ENCODE data around the gene ACKR4.

Gene ACKR4

GRCh38 chr3:132563420-132564069, 33.5 kb upstream of the ACKR4 start:
- H3K9ac ChIP-seq (ENCODE audit: low read depth, low read length) = no peak overlapping the region
- H3K9me3 ChIP-seq (ENCODE audit: control insufficient read depth, insufficient read depth, low read length) = no peaks in the 10 kb centered on the region
- no peak overlapping the region for H3K27ac ChIP-seq (ENCODE audit: low read depth, low read length)
- H3K27me3 ChIP-seq (ENCODE audit: control insufficient read depth, insufficient read depth, low read length) = no peaks in the 10 kb centered on the region
- H3K36me3 ChIP-seq (ENCODE audit: control insufficient read depth, insufficient read depth, low read length) = peaks cover 4% of the 10 kb centered on the region; the same call in 1 of the 2 replicates
- H3K4me3 ChIP-seq (ENCODE audit: low read depth, low read length) = no peak overlapping the region
- H3K4me1 ChIP-seq (ENCODE audit: control insufficient read depth, insufficient read depth, low read length) = peaks cover 3% of the 10 kb centered on the region; the same call in 1 of the 2 replicates

GRCh38 chr3:132564070-132564465, 33.0 kb upstream of the ACKR4 start:
- peaks cover 3% of the 10 kb centered on the region; the same call in 1 of the 2 replicates for H3K4me1 ChIP-seq (ENCODE audit: control insufficient read depth, insufficient read depth, low read length)
- no peaks in the 10 kb centered on the region for H3K9me3 ChIP-seq (ENCODE audit: control insufficient read depth, insufficient read depth, low read length)
- no peaks in the 10 kb centered on the region for H3K27me3 ChIP-seq (ENCODE audit: control insufficient read depth, insufficient read depth, low read length)
- H3K9ac ChIP-seq (ENCODE audit: low read depth, low read length) = no peak overlapping the region
- no peak overlapping the region for H3K4me3 ChIP-seq (ENCODE audit: low read depth, low read length)
- no peak overlapping the region for H3K27ac ChIP-seq (ENCODE audit: low read depth, low read length)
- peaks cover under 1% of the 10 kb centered on the region; the same call in 1 of the 2 replicates for H3K36me3 ChIP-seq (ENCODE audit: control insufficient read depth, insufficient read depth, low read length)

- H3K27ac ChIP-seq (ENCODE audit: low read depth, low read length) = no peak overlapping the region
- no peaks in the 10 kb centered on the region for H3K4me1 ChIP-seq (ENCODE audit: control insufficient read depth, insufficient read depth, low read length)
- no peaks in the 10 kb centered on the region for H3K27me3 ChIP-seq (ENCODE audit: control insufficient read depth, insufficient read depth, low read length)
- no peak overlapping the region for H3K4me3 ChIP-seq (ENCODE audit: low read depth, low read length)
- no peaks in the 10 kb centered on the region for H3K36me3 ChIP-seq (ENCODE audit: control insufficient read depth, insufficient read depth, low read length)
- H3K9me3 ChIP-seq (ENCODE audit: control insufficient read depth, insufficient read depth, low read length) = no peaks in the 10 kb centered on the region
- no peak overlapping the region for H3K9ac ChIP-seq (ENCODE audit: low read depth, low read length)
Measured at GRCh38 chr3:132568422-132568821, 28.6 kb upstream of the ACKR4 start.

GRCh38 chr3:132569153-132569552, 27.9 kb upstream of the ACKR4 start:
- Histone ChIP-seq H3K36me3 (ENCODE audit: control insufficient read depth, insufficient read depth, low read length) (no peaks in the 10 kb centered on the region), H3K27ac (ENCODE audit: low read depth, low read length) (no peak overlapping the region), H3K9ac (ENCODE audit: low read depth, low read length) (no peak overlapping the region), H3K9me3 (ENCODE audit: control insufficient read depth, insufficient read depth, low read length) (no peaks in the 10 kb centered on the region), H3K4me3 (ENCODE audit: low read depth, low read length) (no peak overlapping the region), H3K27me3 (ENCODE audit: control insufficient read depth, insufficient read depth, low read length) (no peaks in the 10 kb centered on the region), H3K4me1 (ENCODE audit: control insufficient read depth, insufficient read depth, low read length) (no peaks in the 10 kb centered on the region)

- H3K27ac ChIP-seq (ENCODE audit: low read depth, low read length) = no peak overlapping the region
- H3K27me3 ChIP-seq (ENCODE audit: control insufficient read depth, insufficient read depth, low read length) = no peaks in the 10 kb centered on the region
- H3K9ac ChIP-seq (ENCODE audit: low read depth, low read length) = no peak overlapping the region
- no peaks in the 10 kb centered on the region for H3K36me3 ChIP-seq (ENCODE audit: control insufficient read depth, insufficient read depth, low read length)
- H3K4me3 ChIP-seq (ENCODE audit: low read depth, low read length) = no peak overlapping the region
- H3K9me3 ChIP-seq (ENCODE audit: control insufficient read depth, insufficient read depth, low read length) = no peaks in the 10 kb centered on the region
- no peaks in the 10 kb centered on the region for H3K4me1 ChIP-seq (ENCODE audit: control insufficient read depth, insufficient read depth, low read length)
Measured at GRCh38 chr3:132569580-132569979, 27.5 kb upstream of the ACKR4 start.

- Histone ChIP-seq H3K27ac (ENCODE audit: low read depth, low read length) (no peak overlapping the region), H3K36me3 (ENCODE audit: control insufficient read depth, insufficient read depth, low read length) (no peaks in the 10 kb centered on the region)
Measured at GRCh38 chr3:132570016-132570415, 27.1 kb upstream of the ACKR4 start.

GRCh38 chr3:132573797-132574211, 23.3 kb upstream of the ACKR4 start:
- no peaks in the 10 kb centered on the region for H3K9me3 ChIP-seq (ENCODE audit: control insufficient read depth, insufficient read depth, low read length)
- no peak overlapping the region for H3K9ac ChIP-seq (ENCODE audit: low read depth, low read length)
- H3K36me3 ChIP-seq (ENCODE audit: control insufficient read depth, insufficient read depth, low read length) = peaks cover 14% of the 10 kb centered on the region
- no peaks in the 10 kb centered on the region for H3K27me3 ChIP-seq (ENCODE audit: control insufficient read depth, insufficient read depth, low read length)
- no peak overlapping the region for H3K27ac ChIP-seq (ENCODE audit: low read depth, low read length)
- no peak overlapping the region for H3K4me3 ChIP-seq (ENCODE audit: low read depth, low read length)
- no peaks in the 10 kb centered on the region for H3K4me1 ChIP-seq (ENCODE audit: control insufficient read depth, insufficient read depth, low read length)

More at GRCh38 chr3:132570016-132570415, 27.1 kb upstream of the ACKR4 start:
- Histone ChIP-seq H3K9ac (ENCODE audit: low read depth, low read length) (no peak overlapping the region), H3K27me3 (ENCODE audit: control insufficient read depth, insufficient read depth, low read length) (no peaks in the 10 kb centered on the region), H3K4me3 (ENCODE audit: low read depth, low read length) (no peak overlapping the region), H3K9me3 (ENCODE audit: control insufficient read depth, insufficient read depth, low read length) (no peaks in the 10 kb centered on the region), H3K4me1 (ENCODE audit: control insufficient read depth, insufficient read depth, low read length) (no peaks in the 10 kb centered on the region)

GRCh38 chr3:132587401-132587800, 9.7 kb upstream of the ACKR4 start:
- H3K4me3 ChIP-seq (ENCODE audit: low read depth, low read length) = no peak overlapping the region
- no peaks in the 10 kb centered on the region for H3K4me1 ChIP-seq (ENCODE audit: control insufficient read depth, insufficient read depth, low read length)
- no peaks in the 10 kb centered on the region for H3K9me3 ChIP-seq (ENCODE audit: control insufficient read depth, insufficient read depth, low read length)
- no peak overlapping the region for H3K27ac ChIP-seq (ENCODE audit: low read depth, low read length)
- no peaks in the 10 kb centered on the region for H3K27me3 ChIP-seq (ENCODE audit: control insufficient read depth, insufficient read depth, low read length)
- H3K9ac ChIP-seq (ENCODE audit: low read depth, low read length) = no peak overlapping the region
- no peaks in the 10 kb centered on the region for H3K36me3 ChIP-seq (ENCODE audit: control insufficient read depth, insufficient read depth, low read length)

- no peak overlapping the region for H3K4me3 ChIP-seq (ENCODE audit: low read depth, low read length)
- no peaks in the 10 kb centered on the region for H3K9me3 ChIP-seq (ENCODE audit: control insufficient read depth, insufficient read depth, low read length)
- H3K27ac ChIP-seq (ENCODE audit: low read depth, low read length) = no peak overlapping the region
- no peaks in the 10 kb centered on the region for H3K27me3 ChIP-seq (ENCODE audit: control insufficient read depth, insufficient read depth, low read length)
- H3K36me3 ChIP-seq (ENCODE audit: control insufficient read depth, insufficient read depth, low read length) = no peaks in the 10 kb centered on the region
- H3K4me1 ChIP-seq (ENCODE audit: control insufficient read depth, insufficient read depth, low read length) = peaks cover 5% of the 10 kb centered on the region; the same call in 1 of the 2 replicates
- H3K9ac ChIP-seq (ENCODE audit: low read depth, low read length) = no peak overlapping the region
Measured at GRCh38 chr3:132592216-132592615, 4.9 kb upstream of the ACKR4 start.

GRCh38 chr3:132593241-132593946, 3.7 kb upstream of the ACKR4 start:
- H3K4me3 ChIP-seq (ENCODE audit: low read depth, low read length) = no peak overlapping the region
- H3K4me1 ChIP-seq (ENCODE audit: control insufficient read depth, insufficient read depth, low read length) = peaks cover 5% of the 10 kb centered on the region; the same call in 1 of the 2 replicates
- no peaks in the 10 kb centered on the region for H3K27me3 ChIP-seq (ENCODE audit: control insufficient read depth, insufficient read depth, low read length)
- H3K9ac ChIP-seq (ENCODE audit: low read depth, low read length) = no peak overlapping the region
- H3K27ac ChIP-seq (ENCODE audit: low read depth, low read length) = no peak overlapping the region
- H3K36me3 ChIP-seq (ENCODE audit: control insufficient read depth, insufficient read depth, low read length) = no peaks in the 10 kb centered on the region
- H3K9me3 ChIP-seq (ENCODE audit: control insufficient read depth, insufficient read depth, low read length) = no peaks in the 10 kb centered on the region

GRCh38 chr3:132593947-132594323, 3.1 kb upstream of the ACKR4 start:
- Histone ChIP-seq H3K27ac (ENCODE audit: low read depth, low read length) (no peak overlapping the region), H3K9ac (ENCODE audit: low read depth, low read length) (no peak overlapping the region), H3K36me3 (ENCODE audit: control insufficient read depth, insufficient read depth, low read length) (no peaks in the 10 kb centered on the region), H3K4me1 (ENCODE audit: control insufficient read depth, insufficient read depth, low read length) (peaks cover 5% of the 10 kb centered on the region; the same call in 1 of the 2 replicates), H3K27me3 (ENCODE audit: control insufficient read depth, insufficient read depth, low read length) (no peaks in the 10 kb centered on the region), H3K9me3 (ENCODE audit: control insufficient read depth, insufficient read depth, low read length) (no peaks in the 10 kb centered on the region), H3K4me3 (ENCODE audit: low read depth, low read length) (no peak overlapping the region)
